Skeletal muscle satellite cell (primary cell): ENCODE measurements around the gene RNF114.

Experiments used
- H3K27me3 ChIP-seq: 2 replicates; pipeline ENCODE4 v1.7.0; 2013; ENCODE audit warnings: low read length; ENCODE audit not compliant: control insufficient read depth, insufficient read depth
- H3K36me3 ChIP-seq: 2 replicates; pipeline ENCODE4 v1.7.0; 2013; ENCODE audit warnings: mild to moderate bottlenecking, control low read depth, low read length; ENCODE audit not compliant: insufficient read depth
- H3K4me1 ChIP-seq: 2 replicates; pipeline ENCODE4 v1.7.0; 2013; ENCODE audit warnings: low read length; ENCODE audit not compliant: control insufficient read depth, insufficient read depth
- H3K4me2 ChIP-seq: 2 replicates; pipeline ENCODE4 v1.7.0; 2013; ENCODE audit warnings: mild to moderate bottlenecking, low read length
- H3K4me3 ChIP-seq: 2 replicates; pipeline ENCODE4 v1.7.0; 2013; ENCODE audit warnings: low read length
- H3K9ac ChIP-seq: 2 replicates; pipeline ENCODE4 v1.7.0; 2013; ENCODE audit warnings: mild to moderate bottlenecking, low read depth, low read length, moderate library complexity
- H3K9me3 ChIP-seq: replicated peaks from 2 replicates; pipeline ENCODE4 v1.7.0; 2013; ENCODE audit warnings: mild to moderate bottlenecking, control low read depth, low read length

RNF114 gene

GRCh38 chr20:49978685-49979029 is 42.5 kb downstream of the RNF114 start:
- Histone ChIP-seq H3K27me3 (no peaks in the 10 kb centered on the region), H3K4me2 (peak overlapping the region; percentile 80), H3K36me3 (no peaks in the 10 kb centered on the region), H3K4me1 (peaks cover 20% of the 10 kb centered on the region), H3K9ac (no peak overlapping the region), H3K4me3 (no peak overlapping the region), H3K9me3 (no peaks in the 10 kb centered on the region)

GRCh38 chr20:49979030-49979832 is 43.0 kb downstream of the RNF114 start:
- Histone ChIP-seq H3K9me3 (no peaks in the 10 kb centered on the region), H3K36me3 (no peaks in the 10 kb centered on the region), H3K4me3 (peak overlapping the region; percentile 58), H3K4me2 (peak overlapping the region; percentile 80), H3K4me1 (peaks cover 23% of the 10 kb centered on the region), H3K27me3 (no peaks in the 10 kb centered on the region), H3K9ac (no peak overlapping the region)

GRCh38 chr20:49980140-49981008 is 44.2 kb downstream of the RNF114 start:
- Histone ChIP-seq H3K36me3 (no peaks in the 10 kb centered on the region), H3K9ac (no peak overlapping the region), H3K4me1 (peaks cover 30% of the 10 kb centered on the region), H3K4me3 (no peak overlapping the region), H3K9me3 (no peaks in the 10 kb centered on the region), H3K4me2 (no peak overlapping the region), H3K27me3 (no peaks in the 10 kb centered on the region)

GRCh38 chr20:49981218-49982071 is 45.2 kb downstream of the RNF114 start:
- Histone ChIP-seq H3K27me3 (no peaks in the 10 kb centered on the region), H3K4me3 (no peak overlapping the region), H3K36me3 (no peaks in the 10 kb centered on the region), H3K4me1 (peaks cover 30% of the 10 kb centered on the region), H3K4me2 (no peak overlapping the region), H3K9me3 (no peaks in the 10 kb centered on the region), H3K9ac (no peak overlapping the region)

- Histone ChIP-seq H3K27me3 (no peaks in the 10 kb centered on the region), H3K4me3 (no peak overlapping the region), H3K9ac (no peak overlapping the region), H3K9me3 (no peaks in the 10 kb centered on the region), H3K36me3 (no peaks in the 10 kb centered on the region), H3K4me1 (peaks cover 25% of the 10 kb centered on the region), H3K4me2 (peak overlapping the region; percentile 98)
These were observed 45.8 kb downstream of the RNF114 start for GRCh38 chr20:49982072-49982345.

- H3K4me3 ChIP-seq = peak within 1 kb of the TSS; percentile 79
- H3K4me1 ChIP-seq = peaks cover 25% of the 10 kb centered on the region
- H3K9me3 ChIP-seq = no peaks in the 10 kb centered on the region
- H3K27me3 ChIP-seq = no peaks in the 10 kb centered on the region
- peak within 1 kb of the TSS; percentile 98 for H3K4me2 ChIP-seq
- peak within 1 kb of the TSS; percentile 73 for H3K9ac ChIP-seq
- H3K36me3 ChIP-seq = no peaks in the 10 kb centered on the region
These were observed 46.3 kb downstream of the RNF114 start, which contains the start of gene SNAI1 for GRCh38 chr20:49982346-49983122. Gene SNAI1 (plus strand): TSS chr20:49982980. CDS start chr20:49983060, 80 bp downstream.

GRCh38 chr20:49983123-49983847 is 47.1 kb downstream of the RNF114 start:
- H3K36me3 ChIP-seq = no peaks in the 10 kb centered on the region
- peak overlapping the region; percentile 79 for H3K4me3 ChIP-seq
- peak overlapping the region; percentile 73 for H3K9ac ChIP-seq
- no peaks in the 10 kb centered on the region for H3K27me3 ChIP-seq
- no peaks in the 10 kb centered on the region for H3K9me3 ChIP-seq
- H3K4me2 ChIP-seq = peak overlapping the region; percentile 98
- H3K4me1 ChIP-seq = peaks cover 29% of the 10 kb centered on the region

GRCh38 chr20:49983848-49984408 is 47.7 kb downstream of the RNF114 start:
- H3K27me3 ChIP-seq = no peaks in the 10 kb centered on the region
- peaks cover 35% of the 10 kb centered on the region for H3K4me1 ChIP-seq
- H3K4me3 ChIP-seq = no peak overlapping the region
- no peaks in the 10 kb centered on the region for H3K36me3 ChIP-seq
- no peaks in the 10 kb centered on the region for H3K9me3 ChIP-seq
- H3K4me2 ChIP-seq = peak overlapping the region; percentile 98
- H3K9ac ChIP-seq = no peak overlapping the region

GRCh38 chr20:49984426-49985153 is 48.4 kb downstream of the RNF114 start:
- Histone ChIP-seq H3K9ac (no peak overlapping the region), H3K27me3 (no peaks in the 10 kb centered on the region), H3K9me3 (no peaks in the 10 kb centered on the region), H3K4me1 (peaks cover 42% of the 10 kb centered on the region), H3K4me2 (no peak overlapping the region), H3K4me3 (no peak overlapping the region), H3K36me3 (no peaks in the 10 kb centered on the region)

GRCh38 chr20:49985157-49985556 is 49.0 kb downstream of the RNF114 start:
- H3K9ac ChIP-seq = no peak overlapping the region

More at GRCh38 chr20:49985157-49985556, 49.0 kb downstream of the RNF114 start:
- Histone ChIP-seq H3K4me3 (no peak overlapping the region), H3K27me3 (no peaks in the 10 kb centered on the region), H3K4me2 (no peak overlapping the region), H3K36me3 (no peaks in the 10 kb centered on the region), H3K4me1 (peaks cover 48% of the 10 kb centered on the region), H3K9me3 (no peaks in the 10 kb centered on the region)
